ENCODE results near the gene SERTAD3.
A peak's percentile ranks its signal among the peaks of the same experiment; 100 is the strongest.
"Not testable (repeated sequence)": the region's sequence is repeated elsewhere in the genome, so short reads cannot be mapped to it uniquely, and the experiment has no call there.

Gene SERTAD3

GRCh38 chr19:40411125-40411842 is 32.9 kb downstream of the SERTAD3 start:
- no peak for DNase-seq (ENCODE audit: low spot score)

- no peak for DNase-seq (ENCODE audit: low spot score)
Measured at GRCh38 chr19:40410030-40410389, 34.1 kb downstream of the SERTAD3 start.

GRCh38 chr19:40408598-40408925 is 35.6 kb downstream of the SERTAD3 start:
- not testable (repeated sequence) for DNase-seq (ENCODE audit: low spot score)

- DNase-seq (ENCODE audit: low spot score) = no peak
Measured at GRCh38 chr19:40407714-40408597, 36.2 kb downstream of the SERTAD3 start.

- peak; percentile 95 for DNase-seq (ENCODE audit: low spot score)
Measured at GRCh38 chr19:40403262-40403984, 40.7 kb downstream of the SERTAD3 start.

GRCh38 chr19:40400559-40400958 is 43.6 kb downstream of the SERTAD3 start:
- no peak for DNase-seq (ENCODE audit: low spot score)

- no peak for DNase-seq (ENCODE audit: low spot score)
Measured at GRCh38 chr19:40398417-40399131, 45.6 kb downstream of the SERTAD3 start.

- no peak for DNase-seq (ENCODE audit: low spot score)
Measured at GRCh38 chr19:40397568-40397906, 46.6 kb downstream of the SERTAD3 start.

- no peak for DNase-seq (ENCODE audit: low spot score)
Measured at GRCh38 chr19:40396886-40397567, 47.1 kb downstream of the SERTAD3 start.

- DNase-seq (ENCODE audit: low spot score) = no peak
Measured at GRCh38 chr19:40395956-40396355, 48.2 kb downstream of the SERTAD3 start.

GRCh38 chr19:40394816-40395210 is 49.3 kb downstream of the SERTAD3 start:
- no peak for DNase-seq (ENCODE audit: low spot score)

- DNase-seq (ENCODE audit: low spot score) = no peak
Measured at GRCh38 chr19:40393894-40394815, 50.0 kb downstream of the SERTAD3 start.

GRCh38 chr19:40392894-40393517 is 51.1 kb downstream of the SERTAD3 start:
- no peak for DNase-seq (ENCODE audit: low spot score)

- DNase-seq (ENCODE audit: low spot score) = no peak
Measured at GRCh38 chr19:40392123-40392522, 52.0 kb downstream of the SERTAD3 start.

All from hepatic stellate cell (primary cell).